Measurements from ENCODE around the gene ARSK. TPM values are rescaled to one million over a fixed set of nuclear protein-coding genes. Genes with fewer than 3 reads are reported as not detected.

The ARSK gene
- total RNA-seq, 4 donors from 2014 or later: 2.0 to 4.9 (median 3.6) TPM

DNA sequence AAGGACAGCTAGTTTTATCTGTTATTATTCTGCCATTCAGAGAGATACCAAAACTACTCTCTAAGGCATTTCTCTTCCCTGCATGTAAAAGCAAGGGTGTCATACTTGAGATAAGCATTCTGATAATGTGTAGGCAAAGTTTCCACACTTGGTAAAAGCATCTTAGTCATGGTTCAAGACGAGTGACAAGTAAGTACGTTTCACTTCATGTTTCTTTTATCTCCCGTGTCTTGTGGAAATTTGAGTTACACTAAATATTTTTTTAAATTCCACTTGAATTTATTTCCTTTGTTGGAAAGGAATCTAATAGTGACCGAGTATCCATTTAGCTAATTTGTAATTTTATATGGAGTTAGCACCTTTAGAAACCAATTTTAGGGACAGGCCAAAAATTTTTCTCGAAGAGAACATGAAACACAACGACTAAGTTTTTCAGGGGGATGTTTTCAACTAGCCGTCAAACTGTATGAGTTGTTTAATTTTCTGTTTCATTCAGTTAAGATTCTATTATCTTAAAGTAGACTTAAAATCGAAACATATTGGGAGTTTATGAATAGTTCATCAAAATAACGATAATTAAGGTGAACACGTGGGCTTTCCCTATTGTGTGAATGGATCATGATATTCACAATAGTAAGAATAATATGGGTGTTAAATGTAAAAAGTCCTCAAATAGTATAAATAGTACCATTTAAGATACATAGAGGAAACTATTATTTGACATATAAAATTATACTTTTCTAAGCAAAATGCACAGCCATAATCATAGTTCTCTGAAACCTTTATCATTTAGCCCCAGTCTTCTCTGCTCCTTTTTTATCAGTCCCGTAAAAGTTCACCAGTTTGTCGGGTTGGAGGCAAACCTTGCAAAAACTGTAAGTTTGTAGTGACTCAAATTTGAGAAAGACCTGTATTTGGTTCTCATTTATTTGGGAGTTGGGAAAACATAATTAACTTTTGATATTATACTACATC lies 93.3 kb downstream of the ARSK start:
- peak overlapping the region in 1 of 4 donors; percentile 76 for H3K4me3 ChIP-seq
- peak overlapping the region; percentile 90 to 98 (median 94) for H3K27ac ChIP-seq
- intact Hi-C loops (cut with DNase I): loop anchor here (5.0 kb wide), 1 partner anchor 199 kb away; no protein-coding TSS in a partner anchor
- DNase-seq: no peak
- TF ChIP-seq, protein P1, sequence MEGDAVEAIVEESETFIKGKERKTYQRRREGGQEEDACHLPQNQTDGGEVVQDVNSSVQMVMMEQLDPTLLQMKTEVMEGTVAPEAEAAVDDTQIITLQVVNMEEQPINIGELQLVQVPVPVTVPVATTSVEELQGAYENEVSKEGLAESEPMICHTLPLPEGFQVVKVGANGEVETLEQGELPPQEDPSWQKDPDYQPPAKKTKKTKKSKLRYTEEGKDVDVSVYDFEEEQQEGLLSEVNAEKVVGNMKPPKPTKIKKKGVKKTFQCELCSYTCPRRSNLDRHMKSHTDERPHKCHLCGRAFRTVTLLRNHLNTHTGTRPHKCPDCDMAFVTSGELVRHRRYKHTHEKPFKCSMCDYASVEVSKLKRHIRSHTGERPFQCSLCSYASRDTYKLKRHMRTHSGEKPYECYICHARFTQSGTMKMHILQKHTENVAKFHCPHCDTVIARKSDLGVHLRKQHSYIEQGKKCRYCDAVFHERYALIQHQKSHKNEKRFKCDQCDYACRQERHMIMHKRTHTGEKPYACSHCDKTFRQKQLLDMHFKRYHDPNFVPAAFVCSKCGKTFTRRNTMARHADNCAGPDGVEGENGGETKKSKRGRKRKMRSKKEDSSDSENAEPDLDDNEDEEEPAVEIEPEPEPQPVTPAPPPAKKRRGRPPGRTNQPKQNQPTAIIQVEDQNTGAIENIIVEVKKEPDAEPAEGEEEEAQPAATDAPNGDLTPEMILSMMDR (IDR thresholded peaks at IDR 0.05): no peak
- TF ChIP-seq POLR2A (IDR thresholded peaks at IDR 0.05): no peak
- no peaks in the 10 kb centered on the region for H3K9me3 ChIP-seq
- H3K27me3 ChIP-seq: no peaks in the 10 kb centered on the region
- peaks cover 0 to 29% (median 10%) of the 10 kb centered on the region in 3 donors for H3K4me1 ChIP-seq
- H3K36me3 ChIP-seq: peaks cover 0 to 6% (median 0%) of the 10 kb centered on the region in 3 donors
- 70 to 72% methylated on average over 12 of the region's 12 CpGs for WGBS, 2 donors

- Histone ChIP-seq H3K4me1 (peaks cover 0 to 25% (median 10%) of the 10 kb centered on the region in 3 donors), H3K9me3 (no peaks in the 10 kb centered on the region), H3K27me3 (no peaks in the 10 kb centered on the region), H3K4me3 (no peak overlapping the region), H3K36me3 (peaks cover 0 to 8% (median 0%) of the 10 kb centered on the region in 3 donors), H3K27ac (no peak overlapping the region)
- DNase-seq: no peak
- intact Hi-C loops (cut with DNase I): loop anchor here (5.0 kb wide), 1 partner anchor 198 kb away; no protein-coding TSS in a partner anchor
- TF ChIP-seq, protein P1 (IDR thresholded peaks at IDR 0.05): no peak
- no peak for TF ChIP-seq POLR2A (IDR thresholded peaks at IDR 0.05)
Measured at GRCh38 chr5:95649274-95649673, 94.4 kb downstream of the ARSK start.

DNA sequence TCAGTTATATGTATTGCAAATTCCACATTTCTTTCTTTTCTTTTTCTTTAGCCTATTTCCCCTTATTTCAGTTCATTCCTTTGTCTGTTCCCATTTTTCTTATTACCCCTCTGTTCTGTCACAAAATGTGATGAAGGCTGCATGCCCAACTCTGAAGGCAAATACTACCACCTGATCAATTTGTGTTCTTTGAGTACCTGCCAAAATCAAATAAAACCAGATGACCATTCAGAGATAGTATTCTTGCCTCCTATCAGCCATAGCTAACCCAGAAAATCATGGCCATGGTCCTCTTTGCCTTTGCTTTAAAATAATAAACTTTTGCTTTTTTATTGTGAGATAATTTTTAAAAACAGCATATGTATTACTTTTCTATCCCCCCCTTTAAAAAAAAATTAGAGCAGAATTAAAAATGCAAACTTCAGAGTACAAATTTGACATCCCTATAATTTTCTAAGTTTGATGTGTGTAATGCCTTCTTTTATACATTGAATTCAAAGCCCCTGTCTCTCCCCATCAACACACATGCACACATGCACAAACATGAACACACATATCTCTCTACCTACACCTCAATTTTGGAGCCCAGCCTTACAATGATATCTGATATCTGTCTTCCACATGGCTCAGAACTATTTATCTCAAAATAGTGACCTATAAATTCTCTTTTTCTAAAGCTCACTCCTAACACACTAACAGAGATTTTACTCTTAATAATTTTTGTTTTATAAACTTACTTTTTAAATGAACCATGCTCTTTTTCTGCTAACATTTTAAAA lies 95.1 kb downstream of the ARSK start:
- H3K9me3 ChIP-seq: no peaks in the 10 kb centered on the region
- no peak overlapping the region for H3K27ac ChIP-seq
- peaks cover 0 to 19% (median 10%) of the 10 kb centered on the region in 3 donors for H3K4me1 ChIP-seq
- TF ChIP-seq POLR2A (IDR thresholded peaks at IDR 0.05): no peak
- TF ChIP-seq, protein P1 (IDR thresholded peaks at IDR 0.05): no peak
- H3K27me3 ChIP-seq: no peaks in the 10 kb centered on the region
- DNase-seq: no peak
- no peak overlapping the region for H3K4me3 ChIP-seq
- intact Hi-C loops (cut with DNase I): loop anchor here (5.0 kb wide), 1 partner anchor 197 kb away; no protein-coding TSS in a partner anchor
- peaks cover 0 to 8% (median 0%) of the 10 kb centered on the region in 3 donors for H3K36me3 ChIP-seq

DNA sequence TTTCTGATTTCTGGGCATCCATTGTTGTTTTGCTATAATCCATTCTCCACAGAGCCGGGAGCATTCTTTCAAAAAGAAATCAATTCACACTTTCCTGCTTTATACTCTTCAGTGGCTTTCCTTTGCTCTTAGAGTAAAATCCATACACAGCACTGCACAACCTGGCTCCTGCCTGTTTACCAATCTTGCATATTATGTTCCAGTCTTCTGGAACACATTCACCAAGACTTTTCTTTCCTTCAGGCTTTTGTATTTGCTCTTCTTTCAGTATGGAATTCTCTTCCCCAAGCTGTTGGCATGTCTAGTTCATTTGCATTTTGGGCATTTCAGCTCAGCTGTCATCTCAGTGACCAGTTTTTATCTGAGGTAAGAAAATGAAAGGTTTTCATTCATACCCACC lies 97.9 kb downstream of the ARSK start:
- TF ChIP-seq, protein P1 (IDR thresholded peaks at IDR 0.05): no peak
- no peak for TF ChIP-seq POLR2A (IDR thresholded peaks at IDR 0.05)
- Histone ChIP-seq H3K4me1 (peaks cover 0 to 4% (median 3%) of the 10 kb centered on the region in 3 donors), H3K36me3 (peaks cover 0 to 8% (median 0%) of the 10 kb centered on the region in 3 donors), H3K9me3 (no peaks in the 10 kb centered on the region), H3K27ac (no peak overlapping the region), H3K4me3 (no peak overlapping the region), H3K27me3 (no peaks in the 10 kb centered on the region)
- no peak for DNase-seq
- intact Hi-C loops (cut with DNase I): no loop called here
- 86 to 93% methylated on average over 1 of the region's 1 CpG for WGBS, 2 donors
